Esophagus muscularis mucosa (tissue), 4 donors: Measurements from ENCODE around the gene RNASEH1.
"Not testable (repeated sequence)": the region's sequence is repeated elsewhere in the genome, so short reads cannot be mapped to it uniquely, and the experiment has no call there.

ENCODE experiments used
- CTCF ChIP-seq, 3 experiments: fragments of 200-600 bp in 2 of 3; fragments of 450-650 bp in 1 of 3; sonication (generic) in 2 of 3; IDR thresholded peaks; one replicate each; pipeline ENCODE4 v1.5.1; 2017 to 2019; ENCODE audit warnings: antibody characterized with exemption in 3 of 3, mild to moderate bottlenecking in 2 of 3, moderate library complexity in 1 of 3
- EP300 ChIP-seq: sonication (generic); formaldehyde crosslinking; IDR thresholded peaks from one replicate; pipeline ENCODE4 v1.6.1; 2017; ENCODE audit warnings: antibody characterized with exemption
- POLR2A ChIP-seq: fragments of 450-650 bp; IDR thresholded peaks from one replicate; pipeline ENCODE4 v1.6.1; 2017; ENCODE audit warnings: antibody characterized with exemption, moderate library complexity, mild to moderate bottlenecking, low read depth

GRCh38 chr2:3515438-3515837 is 42.7 kb downstream of the RNASEH1 start:
- TF ChIP-seq CTCF (IDR thresholded peaks at IDR 0.05); POLR2A; EP300: not testable (repeated sequence)
